GM21529 (cell line): ENCODE measurements around the gene FBXO21.
"Not testable (repeated sequence)": the region's sequence is repeated elsewhere in the genome, so short reads cannot be mapped to it uniquely, and the experiment has no call there.

ENCODE experiments used
- ATAC-seq: cut with Tn5 transposase; IDR thresholded peaks from one replicate; pipeline ENCODE4 v1.9.1; 2021; ENCODE audit not compliant: unreplicated experiment

FBXO21 gene

GRCh38 chr12:117190210-117190781, at the start of gene FBXO21:
TSS of gene FBXO21 (minus strand) at chr12:117190470. CDS start at chr12:117190456, 14 bp downstream.
- peak; percentile 95 for ATAC-seq

GRCh38 chr12:117236456-117237001, 46.3 kb upstream of the FBXO21 start:
- ATAC-seq: no peak

- no peak for ATAC-seq
Observed at GRCh38 chr12:117235261-117235660, 45.0 kb upstream of the FBXO21 start.

GRCh38 chr12:117234441-117234840, 44.2 kb upstream of the FBXO21 start:
- no peak for ATAC-seq

- no peak for ATAC-seq
Observed at GRCh38 chr12:117231750-117232149, 41.5 kb upstream of the FBXO21 start.

GRCh38 chr12:117228239-117228638, 38.0 kb upstream of the FBXO21 start:
- no peak for ATAC-seq

- ATAC-seq: no peak
Observed at GRCh38 chr12:117227000-117227653, 36.9 kb upstream of the FBXO21 start.

GRCh38 chr12:117226505-117226904, 36.2 kb upstream of the FBXO21 start:
- no peak for ATAC-seq

GRCh38 chr12:117225179-117225578, 34.9 kb upstream of the FBXO21 start:
- ATAC-seq: no peak

GRCh38 chr12:117220947-117221346, 30.7 kb upstream of the FBXO21 start:
- ATAC-seq: not testable (repeated sequence)

GRCh38 chr12:117218149-117218548, 27.9 kb upstream of the FBXO21 start:
- no peak for ATAC-seq

GRCh38 chr12:117216686-117217085, 26.4 kb upstream of the FBXO21 start:
- ATAC-seq: no peak

GRCh38 chr12:117214797-117215196, 24.5 kb upstream of the FBXO21 start:
- no peak for ATAC-seq

- no peak for ATAC-seq
Observed at GRCh38 chr12:117213295-117213808, 23.1 kb upstream of the FBXO21 start.

GRCh38 chr12:117212563-117213190, 22.4 kb upstream of the FBXO21 start:
- no peak for ATAC-seq

GRCh38 chr12:117210266-117210918, 20.1 kb upstream of the FBXO21 start:
- ATAC-seq: no peak

- no peak for ATAC-seq
Observed at GRCh38 chr12:117209626-117210025, 19.4 kb upstream of the FBXO21 start.

GRCh38 chr12:117208811-117209455, 18.7 kb upstream of the FBXO21 start:
- ATAC-seq: no peak

GRCh38 chr12:117208206-117208605, 17.9 kb upstream of the FBXO21 start:
- ATAC-seq: no peak

- no peak for ATAC-seq
Observed at GRCh38 chr12:117207675-117208074, 17.4 kb upstream of the FBXO21 start.

- ATAC-seq: no peak
Observed at GRCh38 chr12:117202556-117202955, 12.3 kb upstream of the FBXO21 start.
